HCT116 (cell line): Measurements from ENCODE around the gene POLK. TPM values are rescaled to one million over a fixed set of nuclear protein-coding genes. Genes with fewer than 3 reads are reported as not detected.

Source experiments
- ATAC-seq: fragments of 200-7000 bp; cut with Tn5 transposase; 2 replicates; pipeline ENCODE4 v1.9.1; 2020; ENCODE audit warnings: mild to moderate bottlenecking, moderate library complexity
- BruUV-seq: library from RNA; stranded (reverse); fragments of 400-500 nt; replicated peaks from 2 replicates; lab custom pipeline; 2021; lab: Mats Ljungman, UMichigan
- CTCF ChIA-PET: fragments of 300-600 bp; sonication (Branson Sonifier 250); formaldehyde crosslinking; loops from one replicate; lab custom pipeline; 2021; ENCODE audit warnings: antibody characterized with exemption; lab: Charles Lee
- POLR2A ChIA-PET: fragments of 300-600, 350-600 bp; sonication (Branson Sonifier 250); formaldehyde crosslinking; loops from one replicate; lab custom pipeline; 2021; ENCODE audit warnings: antibody characterized with exemption; lab: Charles Lee
- RAD21 ChIA-PET, 2 experiments: fragments of 300-600 bp; sonication (Branson Sonifier 250); formaldehyde crosslinking; loops; one replicate each; lab custom pipeline; 2023; ENCODE audit warnings: low total read pairs in 2 of 2; ENCODE audit not compliant: uncharacterized antibody in 2 of 2, unreplicated experiment in 2 of 2, low non-redundant PET in 1 of 2; lab: Charles Lee
- DNase-seq: peaks from one replicate; pipeline ENCODE4 v3.0.0-alpha.2; 2010; ENCODE audit warnings: low read depth, low spot score
- H2AFZ ChIP-seq: fragments of 200-600 bp; shearing (Covaris generic), sonication (generic); 2 replicates; pipeline ENCODE4 v1.6.1; 2017; ENCODE audit warnings: low read depth, mixed run types, mixed read lengths, antibody characterized with exemption, low read length; ENCODE audit not compliant: poor library complexity, severe bottlenecking
- H3K27ac ChIP-seq: 2 replicates; pipeline ENCODE4 v1.5.1; 2012; ENCODE audit warnings: low read depth, low read length
- H3K27me3 ChIP-seq: fragments of 200-600 bp; sonication (generic); 2 replicates; pipeline ENCODE4 v1.6.1; 2016; ENCODE audit warnings: mixed run types, low read length, mixed read lengths; ENCODE audit not compliant: insufficient read depth
- H3K36me3 ChIP-seq, 2 experiments: fragments of 200-500 bp in 1 of 2; fragments of 200-600 bp in 1 of 2; sonication (Bioruptor generic) in 1 of 2; sonication (generic) in 1 of 2; 2 replicates each; pipeline versions ENCODE4 v1.5.1 to v1.6.1; 2014 to 2016; ENCODE audit warnings: low read length in 2 of 2, inconsistent platforms in 1 of 2, mixed read lengths in 1 of 2, mixed run types in 1 of 2; ENCODE audit not compliant: insufficient read depth in 2 of 2, control insufficient read depth in 1 of 2
- H3K4me1 ChIP-seq, 2 experiments: fragments of 200-600 bp in 1 of 2; sonication (generic) in 1 of 2; 2 replicates each; pipeline versions ENCODE4 v1.5.1 to v1.6.1; 2012 to 2017; ENCODE audit warnings: low read length in 2 of 2, inconsistent platforms in 1 of 2, mild to moderate bottlenecking in 1 of 2, mixed read lengths in 1 of 2, mixed run types in 1 of 2, moderate library complexity in 1 of 2; ENCODE audit not compliant: insufficient read depth in 2 of 2, control insufficient read depth in 1 of 2
- H3K4me2 ChIP-seq: fragments of 200-600 bp; sonication (generic); 2 replicates; pipeline ENCODE4 v1.6.1; 2017; ENCODE audit warnings: mixed run types, low read length, mixed read lengths
- H3K4me3 ChIP-seq, 2 experiments: fragments of 200-600 bp in 1 of 2; sonication (generic) in 1 of 2; replicated peaks in 1 of 2; 2 replicates each; pipeline ENCODE4 v1.5.1; 2011 to 2016; ENCODE audit warnings: low read length in 2 of 2, control low read depth in 1 of 2, low read depth in 1 of 2, mild to moderate bottlenecking in 1 of 2, mixed read lengths in 1 of 2, mixed run types in 1 of 2
- H3K79me2 ChIP-seq: fragments of 200-600 bp; sonication (generic); 2 replicates; pipeline ENCODE4 v1.6.1; 2017; ENCODE audit warnings: mild to moderate bottlenecking, mixed run types, low read length, moderate library complexity, mixed read lengths; ENCODE audit not compliant: insufficient read depth
- H3K9ac ChIP-seq: fragments of 200-600 bp; sonication (generic); 2 replicates; pipeline ENCODE4 v1.6.1; 2016; ENCODE audit warnings: low read length, mixed read lengths
- H3K9me2 ChIP-seq: fragments of 200-600 bp; sonication (generic), shearing (Covaris generic); 2 replicates; pipeline ENCODE4 v1.6.1; 2017; ENCODE audit warnings: mixed run types, mild to moderate bottlenecking, moderate library complexity; ENCODE audit not compliant: insufficient read depth
- H3K9me3 ChIP-seq, 2 experiments: fragments of 200-500 bp in 1 of 2; fragments of 200-600 bp in 1 of 2; sonication (Bioruptor generic) in 1 of 2; sonication (generic) in 1 of 2; 2 replicates each; pipeline ENCODE4 v1.6.1; 2014 to 2017; ENCODE audit warnings: low read length in 2 of 2, mixed read lengths in 2 of 2, inconsistent platforms in 1 of 2, low read depth in 1 of 2, mild to moderate bottlenecking in 1 of 2, mixed run types in 1 of 2, moderate library complexity in 1 of 2; ENCODE audit not compliant: control insufficient read depth in 1 of 2, insufficient read depth in 1 of 2
- H4K20me1 ChIP-seq: fragments of 200-600 bp; sonication (generic), shearing (Covaris generic); 2 replicates; pipeline ENCODE4 v1.6.1; 2017; ENCODE audit warnings: mixed run types, mild to moderate bottlenecking, moderate library complexity; ENCODE audit not compliant: insufficient read depth
- CBX3 ChIP-seq: IDR thresholded peaks from 2 replicates; pipeline ENCODE4 v1.6.1; 2012; ENCODE audit warnings: low read depth
- EGR1 ChIP-seq: IDR thresholded peaks from 2 replicates; pipeline ENCODE4 v1.6.1; 2012; ENCODE audit warnings: low read depth
- ELF1 ChIP-seq: IDR thresholded peaks from 2 replicates; pipeline ENCODE4 v1.6.1; 2012; ENCODE audit warnings: low read depth, borderline replicate concordance
- FOSL1 ChIP-seq: IDR thresholded peaks from 2 replicates; pipeline ENCODE4 v1.6.1; 2012; ENCODE audit warnings: low read depth
- POLR2AphosphoS5 ChIP-seq: IDR thresholded peaks from 2 replicates; pipeline ENCODE4 v1.6.1; 2011; ENCODE audit warnings: mild to moderate bottlenecking, low read depth, low read length, moderate library complexity
- RAD21 ChIP-seq: IDR thresholded peaks from 2 replicates; pipeline ENCODE4 v1.6.1; 2012; ENCODE audit warnings: low read depth, mild to moderate bottlenecking
- SIN3A ChIP-seq: IDR thresholded peaks from 2 replicates; pipeline ENCODE4 v1.6.1; 2012; ENCODE audit warnings: low read depth
- SRF ChIP-seq: IDR thresholded peaks from 2 replicates; pipeline ENCODE4 v1.6.1; 2012; ENCODE audit warnings: low read depth
- TCF7L2 ChIP-seq: IDR thresholded peaks from 2 replicates; pipeline ENCODE4 v1.7.0; 2011; ENCODE audit warnings: borderline replicate concordance, inconsistent platforms; ENCODE audit not compliant: insufficient read depth, insufficient read length; ENCODE audit errors: extremely low read depth
- YY1 ChIP-seq: IDR thresholded peaks from 2 replicates; pipeline ENCODE4 v1.6.1; 2011; ENCODE audit warnings: low read length, low read depth, moderate library complexity, mild to moderate bottlenecking; ENCODE audit not compliant: insufficient replicate concordance; ENCODE audit errors: extremely low read depth
- ZFX ChIP-seq: fragments of 450-650 bp; IDR thresholded peaks from 2 replicates; pipeline ENCODE4 v1.6.1; 2017
- intact Hi-C: fragments of 100-400 bp; cut with micrococcal nuclease; formaldehyde crosslinking; loops from 2 replicates; pipeline ENCODE4 v1.10.0; 2022
- total RNA-seq: library from RNA; stranded (reverse); gene quantifications from one replicate; pipeline ENCODE4 v1.2.1, GENCODE V29; 2021; ENCODE audit not compliant: unreplicated experiment
- TF ChIP-seq, protein P1 (sequence below): IDR thresholded peaks from 2 replicates; pipeline ENCODE4 v1.6.1; 2012
- TF ChIP-seq, protein P2 (sequence below): IDR thresholded peaks from 2 replicates; pipeline ENCODE4 v1.6.1; 2012; ENCODE audit warnings: low read depth

POLK gene
- total RNA-seq, 1 experiment from 2014 or later, result 17.3 TPM

DNA sequence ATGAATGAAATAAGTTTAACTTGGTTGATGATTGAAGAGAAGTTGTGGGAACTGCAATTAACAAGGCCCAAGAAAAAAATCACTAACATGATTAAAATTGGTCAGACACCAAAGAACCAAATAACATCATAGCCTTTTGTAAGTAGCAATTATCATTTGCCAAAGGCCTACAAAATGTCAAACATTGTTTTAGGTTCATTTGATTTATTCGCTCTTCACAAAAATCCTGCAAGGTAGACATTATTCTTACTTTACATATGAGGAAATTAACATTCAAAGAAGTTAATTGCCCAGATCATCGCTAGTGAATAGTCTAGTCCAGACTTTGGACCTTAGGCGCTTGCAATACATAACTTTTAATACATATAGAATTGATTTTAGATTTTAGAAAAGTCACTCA lies 2.6 kb downstream of the POLK start:
- H3K79me2 ChIP-seq, result peaks cover 81% of the 10 kb centered on the region
- DNase-seq (no peak), ATAC-seq (no peak)
- BruUV-seq, result no TSS peak
- CTCF ChIA-PET, result no interaction called here
- TF ChIP-seq RAD21 (no peak), ZFX (no peak), EGR1 (no peak), ELF1 (no peak), SIN3A (no peak), FOSL1 (no peak), POLR2AphosphoS5 (no peak)
- H3K4me1 ChIP-seq, result peaks cover 7 to 18% of the 10 kb centered on the region in 2 experiments; a peak in 3 of 4 replicates
- H3K9me3 ChIP-seq, result no peaks in the 10 kb centered on the region
- no peak overlapping the region for H3K27ac ChIP-seq
- H3K9me2 ChIP-seq, result no peaks in the 10 kb centered on the region
- H3K36me3 ChIP-seq, result no peaks in the 10 kb centered on the region
- no peak overlapping the region for H3K9ac ChIP-seq
- RAD21 ChIA-PET, result interaction anchor here in 1 of 2 experiments (0.6 kb wide), 1 partner anchor 646 kb away, joined by 4 read pairs; no protein-coding TSS in a partner anchor
- POLR2A ChIA-PET, result no interaction called here
- H2AFZ ChIP-seq, result no peak overlapping the region
- H3K4me3 ChIP-seq, result no peak overlapping the region
- intact Hi-C loops, result loop anchor here (5.0 kb wide), 2 partner anchors 53 to 177 kb away; partner anchors contain the start of gene HMGCR
- no peak overlapping the region for H3K4me2 ChIP-seq
- peaks cover 3% of the 10 kb centered on the region; the same call in 1 of the 2 replicates for H4K20me1 ChIP-seq
- no peaks in the 10 kb centered on the region for H3K27me3 ChIP-seq

DNA sequence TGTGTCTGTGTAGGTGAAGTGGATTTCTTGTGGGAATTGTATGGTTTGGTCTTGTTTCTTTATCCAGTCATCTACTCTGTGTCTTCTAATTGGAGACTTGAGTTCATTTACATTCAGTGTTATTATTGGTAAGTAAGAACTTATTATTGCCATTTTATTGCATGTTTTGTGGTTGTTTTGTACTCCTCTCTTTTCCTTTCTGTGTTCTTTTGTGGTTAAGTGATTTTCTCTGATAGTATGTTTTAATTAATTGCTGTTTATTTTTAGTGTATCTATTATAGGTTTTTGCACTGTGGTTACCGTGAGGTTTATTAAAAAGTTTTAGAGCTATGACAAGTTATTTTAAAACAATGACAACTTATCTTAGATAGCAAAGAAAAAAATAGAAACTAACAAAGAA lies 8.1 kb downstream of the POLK start:
- H3K4me1 ChIP-seq, result no peaks in the 10 kb centered on the region
- TF ChIP-seq, protein P1, sequence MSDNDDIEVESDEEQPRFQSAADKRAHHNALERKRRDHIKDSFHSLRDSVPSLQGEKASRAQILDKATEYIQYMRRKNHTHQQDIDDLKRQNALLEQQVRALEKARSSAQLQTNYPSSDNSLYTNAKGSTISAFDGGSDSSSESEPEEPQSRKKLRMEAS, result no peak
- TF ChIP-seq CBX3, result no peak
- TF ChIP-seq SRF, result no peak
- TF ChIP-seq POLR2AphosphoS5, result no peak
- TF ChIP-seq, protein P2, sequence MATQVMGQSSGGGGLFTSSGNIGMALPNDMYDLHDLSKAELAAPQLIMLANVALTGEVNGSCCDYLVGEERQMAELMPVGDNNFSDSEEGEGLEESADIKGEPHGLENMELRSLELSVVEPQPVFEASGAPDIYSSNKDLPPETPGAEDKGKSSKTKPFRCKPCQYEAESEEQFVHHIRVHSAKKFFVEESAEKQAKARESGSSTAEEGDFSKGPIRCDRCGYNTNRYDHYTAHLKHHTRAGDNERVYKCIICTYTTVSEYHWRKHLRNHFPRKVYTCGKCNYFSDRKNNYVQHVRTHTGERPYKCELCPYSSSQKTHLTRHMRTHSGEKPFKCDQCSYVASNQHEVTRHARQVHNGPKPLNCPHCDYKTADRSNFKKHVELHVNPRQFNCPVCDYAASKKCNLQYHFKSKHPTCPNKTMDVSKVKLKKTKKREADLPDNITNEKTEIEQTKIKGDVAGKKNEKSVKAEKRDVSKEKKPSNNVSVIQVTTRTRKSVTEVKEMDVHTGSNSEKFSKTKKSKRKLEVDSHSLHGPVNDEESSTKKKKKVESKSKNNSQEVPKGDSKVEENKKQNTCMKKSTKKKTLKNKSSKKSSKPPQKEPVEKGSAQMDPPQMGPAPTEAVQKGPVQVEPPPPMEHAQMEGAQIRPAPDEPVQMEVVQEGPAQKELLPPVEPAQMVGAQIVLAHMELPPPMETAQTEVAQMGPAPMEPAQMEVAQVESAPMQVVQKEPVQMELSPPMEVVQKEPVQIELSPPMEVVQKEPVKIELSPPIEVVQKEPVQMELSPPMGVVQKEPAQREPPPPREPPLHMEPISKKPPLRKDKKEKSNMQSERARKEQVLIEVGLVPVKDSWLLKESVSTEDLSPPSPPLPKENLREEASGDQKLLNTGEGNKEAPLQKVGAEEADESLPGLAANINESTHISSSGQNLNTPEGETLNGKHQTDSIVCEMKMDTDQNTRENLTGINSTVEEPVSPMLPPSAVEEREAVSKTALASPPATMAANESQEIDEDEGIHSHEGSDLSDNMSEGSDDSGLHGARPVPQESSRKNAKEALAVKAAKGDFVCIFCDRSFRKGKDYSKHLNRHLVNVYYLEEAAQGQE, result no peak
- no peak for TF ChIP-seq EGR1
- no peak for TF ChIP-seq YY1
- TF ChIP-seq TCF7L2, result no peak
- no peak for TF ChIP-seq ZFX
- H4K20me1 ChIP-seq, result no peaks in the 10 kb centered on the region
- ChIA-PET RAD21 (no interaction called here), POLR2A (no interaction called here), CTCF (no interaction called here)
- no peak overlapping the region for H3K9ac ChIP-seq
- peaks cover 0 to 3% of the 10 kb centered on the region in 2 experiments; a peak in 1 of 4 replicates for H3K9me3 ChIP-seq
- H2AFZ ChIP-seq, result no peak overlapping the region
- DNase-seq (no peak), ATAC-seq (no peak)
- no peaks in the 10 kb centered on the region for H3K36me3 ChIP-seq
- no peaks in the 10 kb centered on the region; the same call in 1 of the 2 replicates for H3K9me2 ChIP-seq
- intact Hi-C loops, result no loop called here
- H3K4me2 ChIP-seq, result no peak overlapping the region
- no peaks in the 10 kb centered on the region for H3K27me3 ChIP-seq
- peaks cover 89% of the 10 kb centered on the region for H3K79me2 ChIP-seq
- BruUV-seq, result no TSS peak
- no peak overlapping the region for H3K27ac ChIP-seq
- H3K4me3 ChIP-seq, result no peak overlapping the region
